ENCODE results near the gene LSR. TPM values are rescaled to one million over a fixed set of nuclear protein-coding genes. Genes with fewer than 3 reads are reported as not detected.

LSR gene
- total RNA-seq, 1 donor from 2014 or later, result 5.4 TPM

GRCh38 chr19:35205733-35206323 lies 43.0 kb upstream of the LSR start:
- no peak for DNase-seq

DNA sequence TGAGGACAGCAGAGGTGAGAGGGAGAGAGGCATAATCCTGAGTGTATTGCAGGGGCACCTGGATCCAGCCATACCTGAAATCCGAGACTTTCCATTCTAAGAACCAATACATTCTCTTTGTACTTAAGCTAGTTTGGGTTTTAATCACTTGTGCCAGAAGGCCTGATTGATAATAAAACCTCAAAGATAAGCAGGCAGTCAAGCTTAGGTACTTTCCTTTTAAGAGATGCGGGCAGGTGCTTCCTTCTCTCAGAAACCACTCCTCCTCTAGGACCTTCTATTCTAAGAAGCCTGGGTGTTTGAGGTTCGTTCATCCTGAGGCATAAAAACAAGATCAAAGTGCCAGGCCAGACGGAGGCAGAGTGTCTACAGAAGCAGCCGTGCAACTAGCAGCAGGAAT lies 42.4 kb upstream of the LSR start:
- no peaks in the 10 kb centered on the region for H3K27me3 Mint-ChIP-seq (ENCODE audit: unreplicated experiment)
- no peak for TF ChIP-seq CTCF (IDR thresholded peaks at IDR 0.05; ENCODE audit: partially characterized antibody, unreplicated experiment)
- H3K27ac Mint-ChIP-seq (ENCODE audit: unreplicated experiment), result no peak overlapping the region
- no peak overlapping the region for H3K4me3 Mint-ChIP-seq (ENCODE audit: unreplicated experiment)
- H3K36me3 Mint-ChIP-seq (ENCODE audit: unreplicated experiment), result no peaks in the 10 kb centered on the region
- H3K9me3 Mint-ChIP-seq (ENCODE audit: unreplicated experiment), result peaks cover 3% of the 10 kb centered on the region
- H3K4me1 Mint-ChIP-seq (ENCODE audit: low read depth, unreplicated experiment), result peaks cover 6% of the 10 kb centered on the region
- no peak for DNase-seq

More at GRCh38 chr19:35205733-35206323, 43.0 kb upstream of the LSR start:
- no peak for TF ChIP-seq CTCF (IDR thresholded peaks at IDR 0.05; ENCODE audit: partially characterized antibody, unreplicated experiment)
- Mint-ChIP-seq H3K9me3 (ENCODE audit: unreplicated experiment) (peaks cover 3% of the 10 kb centered on the region), H3K36me3 (ENCODE audit: unreplicated experiment) (no peaks in the 10 kb centered on the region), H3K27me3 (ENCODE audit: unreplicated experiment) (no peaks in the 10 kb centered on the region), H3K4me3 (ENCODE audit: unreplicated experiment) (no peak overlapping the region), H3K4me1 (ENCODE audit: low read depth, unreplicated experiment) (peaks cover 6% of the 10 kb centered on the region), H3K27ac (ENCODE audit: unreplicated experiment) (no peak overlapping the region)

DNA sequence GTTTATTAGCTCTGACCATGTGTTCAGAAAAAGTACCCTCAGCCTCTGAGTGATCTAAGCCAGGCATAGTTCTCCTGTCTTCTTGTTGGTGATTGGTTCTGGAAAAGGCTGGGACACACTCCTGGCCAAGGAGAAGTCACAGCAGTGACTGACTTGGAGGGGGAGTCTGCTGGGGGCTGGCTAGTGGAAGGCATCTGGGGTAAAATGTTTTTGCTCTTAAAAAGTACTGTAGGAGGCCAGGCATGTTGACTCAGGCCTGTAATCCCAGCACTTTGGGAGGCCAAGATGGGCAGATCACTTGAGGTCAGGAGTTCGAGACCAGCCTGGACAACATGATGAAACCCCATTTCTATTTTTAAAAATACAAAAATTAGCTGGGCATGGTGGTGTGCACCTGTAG lies 41.9 kb upstream of the LSR start:
- H3K4me1 Mint-ChIP-seq (ENCODE audit: low read depth, unreplicated experiment), result peaks cover 6% of the 10 kb centered on the region
- no peak overlapping the region for H3K4me3 Mint-ChIP-seq (ENCODE audit: unreplicated experiment)
- DNase-seq, result no peak
- TF ChIP-seq CTCF (IDR thresholded peaks at IDR 0.05; ENCODE audit: partially characterized antibody, unreplicated experiment), result no peak
- H3K9me3 Mint-ChIP-seq (ENCODE audit: unreplicated experiment), result peaks cover 3% of the 10 kb centered on the region
- H3K27ac Mint-ChIP-seq (ENCODE audit: unreplicated experiment), result no peak overlapping the region
- H3K27me3 Mint-ChIP-seq (ENCODE audit: unreplicated experiment), result no peaks in the 10 kb centered on the region
- H3K36me3 Mint-ChIP-seq (ENCODE audit: unreplicated experiment), result no peaks in the 10 kb centered on the region

DNA sequence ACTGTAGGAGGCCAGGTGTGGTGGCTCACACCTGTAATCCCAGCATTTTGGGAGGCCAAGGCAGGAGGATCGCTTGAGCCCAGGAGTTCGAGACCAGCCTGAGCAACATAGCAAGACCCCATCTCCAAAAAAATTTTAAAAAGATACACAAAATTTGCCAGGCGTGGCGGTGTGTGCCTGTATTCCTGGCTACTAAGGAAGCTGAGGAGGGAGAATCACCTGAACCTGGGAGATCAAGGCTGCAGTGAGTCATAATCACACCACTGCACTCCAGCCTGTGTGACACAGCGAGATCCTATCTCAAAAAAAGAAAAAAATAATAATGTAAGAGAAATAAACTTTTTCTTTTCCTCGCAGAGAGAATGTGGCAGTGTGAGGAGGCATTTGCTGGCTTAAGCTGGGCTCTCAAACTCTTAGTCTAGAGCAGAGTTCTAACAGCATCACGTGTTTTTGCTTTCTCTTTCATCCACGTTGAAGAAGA lies 41.4 kb upstream of the LSR start:
- no peak overlapping the region for H3K4me3 Mint-ChIP-seq (ENCODE audit: unreplicated experiment)
- no peaks in the 10 kb centered on the region for H3K27me3 Mint-ChIP-seq (ENCODE audit: unreplicated experiment)
- H3K9me3 Mint-ChIP-seq (ENCODE audit: unreplicated experiment), result peaks cover 4% of the 10 kb centered on the region
- no peak for TF ChIP-seq CTCF (IDR thresholded peaks at IDR 0.05; ENCODE audit: partially characterized antibody, unreplicated experiment)
- H3K4me1 Mint-ChIP-seq (ENCODE audit: low read depth, unreplicated experiment), result peaks cover 6% of the 10 kb centered on the region
- H3K36me3 Mint-ChIP-seq (ENCODE audit: unreplicated experiment), result no peaks in the 10 kb centered on the region
- no peak overlapping the region for H3K27ac Mint-ChIP-seq (ENCODE audit: unreplicated experiment)
- no peak for DNase-seq

GRCh38 chr19:35208121-35208520 lies 40.7 kb upstream of the LSR start:
- peaks cover 4% of the 10 kb centered on the region for H3K9me3 Mint-ChIP-seq (ENCODE audit: unreplicated experiment)
- no peaks in the 10 kb centered on the region for H3K27me3 Mint-ChIP-seq (ENCODE audit: unreplicated experiment)
- no peak overlapping the region for H3K27ac Mint-ChIP-seq (ENCODE audit: unreplicated experiment)
- peaks cover under 1% of the 10 kb centered on the region for H3K4me1 Mint-ChIP-seq (ENCODE audit: low read depth, unreplicated experiment)
- no peak overlapping the region for H3K4me3 Mint-ChIP-seq (ENCODE audit: unreplicated experiment)
- DNase-seq, result no peak
- TF ChIP-seq CTCF (IDR thresholded peaks at IDR 0.05; ENCODE audit: partially characterized antibody, unreplicated experiment), result no peak
- H3K36me3 Mint-ChIP-seq (ENCODE audit: unreplicated experiment), result no peaks in the 10 kb centered on the region
